SH-SY5Y (cell line): Measurements from ENCODE around the gene CCSER2.

ENCODE experiments used
- GATA2 ChIP-seq: IDR thresholded peaks from 2 replicates; pipeline ENCODE4 v1.6.1; 2011; ENCODE audit warnings: mild to moderate bottlenecking, low read depth, low read length
- GATA3 ChIP-seq: IDR thresholded peaks from 2 replicates; pipeline ENCODE4 v1.6.1; 2011; ENCODE audit warnings: low read depth, mild to moderate bottlenecking, low read length, moderate library complexity

DNA sequence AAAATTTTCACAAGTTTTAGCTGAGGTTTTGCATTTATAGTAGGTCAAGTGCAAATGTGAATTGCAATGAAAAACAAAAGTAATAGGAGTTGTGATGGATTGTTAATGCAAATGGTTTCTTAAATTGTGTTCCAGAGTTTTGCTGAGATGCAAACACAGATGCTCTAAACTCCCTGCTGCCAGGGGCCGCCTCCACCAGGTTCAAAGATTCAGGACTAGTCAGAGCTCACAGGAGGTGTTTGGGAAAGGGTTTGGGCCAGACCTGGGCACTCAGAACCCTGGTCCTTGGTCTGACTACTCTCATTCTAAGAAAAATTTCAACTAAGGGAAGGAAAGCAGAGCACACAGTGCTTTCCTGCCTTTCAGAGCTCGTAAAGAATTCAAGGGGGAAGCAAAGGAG, 193.1 kb downstream of the CCSER2 start:
- TF ChIP-seq GATA2 (no peak), GATA3 (no peak)
